Right renal cortex interstitium (tissue), 3 donors: ENCODE results near the gene EFNA5. TPM values are rescaled to one million over a fixed set of nuclear protein-coding genes. Genes with fewer than 3 reads are reported as not detected.
"Not testable (repeated sequence)": the region's sequence is repeated elsewhere in the genome, so short reads cannot be mapped to it uniquely, and the experiment has no call there.

Source experiments
- DNase-seq, 3 donors: peaks; one replicate each; pipeline ENCODE4 v3.0.0-alpha.2; 2013; ENCODE audit warnings: low read depth in 3 of 3, low spot score in 2 of 3
- polyA plus RNA-seq, 3 donors: library from polyadenylated mRNA; unstranded; fragments of 120-200 nt; gene quantifications; one replicate each; pipeline ENCODE4 v1.2.1, GENCODE V29; 2013; ENCODE audit not compliant: insufficient read length in 3 of 3

EFNA5 gene
- polyA plus RNA-seq, 3 donors = 24.5 to 27.5 (median 25.3) TPM

- no peak for DNase-seq
Observed at GRCh38 chr5:107501965-107502675, 168.6 kb downstream of the EFNA5 start.

DNA sequence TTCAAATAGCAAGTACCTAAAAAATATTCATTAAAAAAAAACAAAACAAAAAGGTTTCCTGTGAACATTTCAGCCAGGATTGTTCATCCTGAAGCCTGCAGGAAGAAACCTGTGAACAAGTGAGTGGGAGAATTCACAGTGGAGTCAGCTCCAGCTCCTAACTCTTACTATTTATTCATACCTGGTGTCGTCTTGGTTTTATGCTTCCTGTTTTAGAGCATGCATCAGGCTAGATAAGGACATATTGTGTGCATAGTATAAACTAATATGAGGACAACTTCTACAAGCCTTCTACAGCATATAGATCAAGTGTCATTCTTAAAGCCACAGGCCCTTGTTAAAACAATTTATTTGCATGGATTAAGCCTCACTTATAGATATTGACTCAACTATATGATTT is 169.9 kb downstream of the EFNA5 start:
- DNase-seq = no peak

- no peak for DNase-seq
Observed at GRCh38 chr5:107500347-107500746, 170.4 kb downstream of the EFNA5 start.

GRCh38 chr5:107499776-107500175 is 171.0 kb downstream of the EFNA5 start:
- no peak for DNase-seq

DNA sequence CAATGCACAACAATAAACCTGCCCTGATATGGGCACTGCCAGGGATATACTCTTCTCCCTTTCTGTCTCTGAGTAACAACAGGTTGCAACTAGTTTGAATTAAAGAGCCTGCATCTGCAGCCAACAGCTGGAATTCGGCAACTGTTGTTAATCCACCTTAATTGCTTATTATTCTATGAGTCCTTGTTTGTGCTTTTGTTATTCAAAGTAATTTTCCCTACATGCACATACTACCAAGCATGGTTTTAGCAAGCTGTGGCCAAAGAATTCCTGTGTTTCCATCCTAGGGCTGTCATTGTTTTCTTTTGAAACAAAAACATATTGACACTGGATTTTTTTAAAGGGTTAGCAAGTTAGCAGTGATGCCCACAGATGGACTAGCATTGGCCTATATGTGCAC is 171.5 kb downstream of the EFNA5 start:
- DNase-seq = no peak

DNA sequence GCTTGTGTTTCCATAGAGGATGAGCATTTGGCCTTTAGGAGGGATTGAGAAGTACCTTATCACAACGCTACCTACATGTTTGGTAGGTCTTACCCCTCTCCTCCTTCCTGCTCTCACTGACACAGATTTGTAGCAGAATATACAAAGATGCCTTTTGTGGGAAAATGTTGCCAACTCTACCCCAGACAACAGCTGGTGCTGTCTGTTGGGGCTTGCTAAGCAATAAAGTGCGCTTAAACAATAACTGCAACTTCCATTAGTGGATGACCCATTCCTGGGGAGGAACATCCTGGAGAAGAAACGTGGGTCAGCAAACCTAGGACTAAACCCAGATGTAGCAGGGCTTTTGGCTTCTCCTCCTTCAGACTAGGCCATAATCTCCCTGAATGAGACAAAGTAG is 174.3 kb downstream of the EFNA5 start:
- DNase-seq = no peak

GRCh38 chr5:107494129-107494528 is 176.6 kb downstream of the EFNA5 start:
- DNase-seq = not testable (repeated sequence)

DNA sequence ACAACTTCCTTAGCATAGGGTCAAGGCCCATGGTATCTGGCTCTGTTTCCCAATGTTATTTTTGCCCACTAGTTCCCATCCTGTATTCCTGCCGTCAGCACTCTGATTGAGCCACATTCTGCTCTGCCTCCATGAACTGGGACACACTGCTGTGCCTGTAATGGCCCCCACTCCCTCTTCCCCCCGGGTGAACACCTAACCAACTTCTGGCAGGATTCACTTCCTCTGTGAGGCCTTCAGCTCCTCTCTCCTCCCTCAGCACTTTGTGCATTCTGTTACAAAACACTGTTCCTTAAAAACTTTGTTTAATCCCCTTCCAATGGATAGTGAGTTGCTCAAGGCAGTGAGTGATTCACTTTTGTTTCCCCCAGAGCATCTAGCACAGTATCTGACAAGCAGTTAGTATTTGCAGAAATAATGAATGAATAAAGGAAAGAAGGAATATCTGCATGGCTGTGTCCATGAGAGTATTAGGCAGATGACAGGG is 183.6 kb downstream of the EFNA5 start:
- DNase-seq = no peak

DNA sequence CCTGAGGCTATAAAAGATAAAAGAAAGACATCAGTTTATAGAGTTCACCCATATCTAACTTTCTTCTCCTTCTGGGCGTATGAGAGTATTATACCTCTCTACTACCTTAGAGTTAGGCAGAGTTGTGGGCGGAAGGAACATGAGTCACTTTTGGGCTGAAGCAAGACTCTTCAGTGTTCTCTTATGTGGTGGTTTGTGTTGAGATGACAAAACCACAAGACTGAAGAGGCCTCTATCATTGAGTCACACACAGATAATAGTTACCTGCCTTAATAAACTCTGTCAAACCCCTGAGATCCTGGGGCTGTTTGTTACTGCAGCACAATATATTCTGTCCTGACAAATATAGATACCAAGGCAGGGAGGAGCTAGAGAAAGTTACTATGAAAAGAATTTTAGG is 184.2 kb downstream of the EFNA5 start:
- DNase-seq = no peak

DNA sequence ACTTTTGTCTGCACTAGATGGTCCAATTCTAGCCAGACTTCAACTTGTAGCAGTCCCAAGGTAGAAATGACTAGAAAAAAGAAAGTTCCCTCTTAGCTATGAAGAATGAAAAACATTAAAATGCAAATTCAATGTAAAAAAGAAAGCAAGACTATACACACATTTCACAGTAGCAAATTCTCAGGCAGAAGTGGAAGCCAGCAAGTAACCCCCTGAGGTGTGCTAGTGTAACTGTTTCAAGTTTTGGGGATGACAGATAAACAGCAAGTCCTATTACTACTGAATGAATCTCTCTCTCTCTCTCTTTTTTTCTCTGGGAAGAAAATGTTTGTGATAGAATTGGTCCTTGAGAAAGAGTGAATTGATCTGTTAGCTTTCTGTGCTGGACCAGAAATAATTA is 185.6 kb downstream of the EFNA5 start:
- no peak for DNase-seq

DNA sequence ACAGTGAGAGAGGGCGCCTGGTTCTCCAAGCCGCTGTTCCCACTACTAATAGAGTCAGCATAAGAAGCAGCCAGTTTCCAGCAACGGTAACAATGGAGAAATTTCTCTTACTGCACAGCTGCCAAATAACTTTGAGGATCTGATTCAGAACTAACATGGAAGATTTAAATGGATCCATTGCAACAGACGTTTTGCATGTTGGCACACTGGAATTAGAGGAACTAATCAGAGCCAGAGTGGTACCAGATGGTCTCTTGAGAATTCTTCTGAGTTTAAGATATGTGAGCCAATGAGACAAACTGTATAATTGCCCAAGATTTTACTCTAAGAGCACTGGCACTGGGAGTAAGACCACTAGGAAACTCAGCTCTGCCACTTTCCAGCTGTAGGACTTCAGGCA is 186.5 kb downstream of the EFNA5 start:
- DNase-seq = no peak

- peak in 1 of 3 donors; percentile 67 for DNase-seq
Observed at GRCh38 chr5:107483231-107484024, 187.3 kb downstream of the EFNA5 start.

GRCh38 chr5:107478068-107478641 is 192.6 kb downstream of the EFNA5 start:
- DNase-seq = no peak

GRCh38 chr5:107477492-107477891 is 193.2 kb downstream of the EFNA5 start:
- no peak for DNase-seq

DNA sequence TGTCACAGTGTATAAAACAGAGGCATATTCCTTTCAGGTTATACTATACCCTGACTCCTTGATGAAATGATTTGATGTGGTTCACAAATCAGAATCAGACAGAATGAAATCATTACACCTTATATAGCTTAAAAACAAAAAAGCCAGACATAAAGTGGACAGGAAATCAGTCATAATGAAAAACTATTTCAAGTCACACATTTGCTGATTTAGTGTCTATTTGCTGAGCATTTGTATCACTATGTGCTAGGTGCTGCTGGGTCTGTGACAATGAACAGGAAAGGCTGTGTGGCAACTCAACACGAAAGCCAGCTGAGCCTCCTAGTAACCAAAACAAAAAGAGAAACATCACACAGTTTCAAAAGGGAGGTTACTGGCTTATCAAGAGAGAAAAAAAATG is 194.0 kb downstream of the EFNA5 start:
- DNase-seq = no peak

- DNase-seq = no peak
Observed at GRCh38 chr5:107474716-107475489, 195.8 kb downstream of the EFNA5 start.

DNA sequence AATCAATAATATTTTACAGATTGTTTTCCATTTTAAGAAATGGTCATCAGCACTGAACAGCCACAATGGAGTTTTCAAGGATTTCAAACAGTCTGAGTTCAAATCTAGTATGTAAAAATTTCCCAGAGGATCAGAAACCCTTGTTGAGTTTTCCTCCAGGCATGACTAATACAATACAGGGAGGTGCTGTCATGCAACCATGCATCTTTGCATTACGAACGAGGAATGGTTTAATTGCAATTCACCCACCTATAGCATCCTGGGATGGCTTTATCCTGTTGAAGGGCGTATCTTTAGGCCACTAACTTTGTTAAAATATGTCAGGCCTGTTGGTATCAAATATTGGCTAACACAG is 196.4 kb downstream of the EFNA5 start:
- no peak for DNase-seq

DNA sequence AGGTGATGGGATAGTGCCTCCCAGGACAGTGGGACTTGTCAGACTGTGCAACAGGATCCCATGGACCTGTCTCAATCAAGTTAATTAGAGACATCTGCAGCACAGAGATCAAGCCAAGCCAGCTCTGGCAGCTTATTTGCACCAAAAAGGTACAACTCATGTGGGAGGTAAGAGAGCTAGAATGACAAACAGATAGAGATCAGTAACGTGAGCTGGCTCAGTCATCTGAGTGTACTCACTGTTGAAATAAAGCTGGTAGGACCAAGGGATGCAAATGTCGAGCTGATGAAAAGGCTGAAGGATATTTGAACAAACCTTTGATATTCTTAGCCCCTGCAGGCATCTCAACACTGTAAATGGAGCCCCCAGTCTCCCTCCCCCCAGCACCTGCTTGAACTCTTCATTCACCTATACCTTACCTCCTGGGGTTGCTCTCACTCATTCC is 198.1 kb downstream of the EFNA5 start:
- no peak for DNase-seq

- no peak for DNase-seq
Observed at GRCh38 chr5:107470295-107470582, 200.5 kb downstream of the EFNA5 start.

- DNase-seq = no peak
Observed at GRCh38 chr5:107469485-107470294, 201.0 kb downstream of the EFNA5 start.
